OCI-LY1 (cell line): ENCODE measurements around the gene TPD52L1.

Source experiments
- H2AFZ ChIP-seq: fragments of 200-600 bp; sonication (generic), shearing (Covaris generic); 2 replicates; pipeline ENCODE4 v1.6.0; 2014; ENCODE audit warnings: antibody characterized with exemption, mild to moderate bottlenecking, low read length
- H3F3A ChIP-seq: fragments of 200-600 bp; sonication (generic), shearing (Covaris generic); 2 replicates; pipeline ENCODE4 v1.6.0; 2014; ENCODE audit warnings: mild to moderate bottlenecking, antibody characterized with exemption, low read length, moderate library complexity; ENCODE audit not compliant: insufficient read depth
- H3K27ac ChIP-seq: fragments of 200-600 bp; sonication (generic); 2 replicates; pipeline ENCODE4 v1.5.1; 2014; ENCODE audit warnings: low read length, mixed run types, mild to moderate bottlenecking, low read depth; ENCODE audit not compliant: poor library complexity, severe bottlenecking
- H3K27me3 ChIP-seq: fragments of 200-600 bp; sonication (generic); 2 replicates; pipeline ENCODE4 v1.6.0; 2014; ENCODE audit warnings: antibody characterized with exemption, mild to moderate bottlenecking, low read length, moderate library complexity; ENCODE audit not compliant: insufficient read depth
- H3K36me3 ChIP-seq: fragments of 200-600 bp; sonication (generic); 2 replicates; pipeline ENCODE4 v1.6.1; 2014; ENCODE audit warnings: mild to moderate bottlenecking, antibody characterized with exemption, low read length, moderate library complexity, mixed read lengths; ENCODE audit not compliant: insufficient read depth
- H3K4me1 ChIP-seq: fragments of 200-600 bp; sonication (generic); 2 replicates; pipeline ENCODE4 v1.5.1; 2014; ENCODE audit warnings: mild to moderate bottlenecking, low read length, moderate library complexity; ENCODE audit not compliant: insufficient read depth, severe bottlenecking
- H3K4me2 ChIP-seq: fragments of 200-600 bp; sonication (generic), shearing (Covaris generic); 2 replicates; pipeline ENCODE4 v1.6.1; 2014; ENCODE audit warnings: low read length
- H3K4me3 ChIP-seq: fragments of 200-600 bp; sonication (generic); 2 replicates; pipeline ENCODE4 v1.5.1; 2014; ENCODE audit warnings: low read length, low read depth, mild to moderate bottlenecking, mixed read lengths; ENCODE audit not compliant: poor library complexity, severe bottlenecking
- H3K79me2 ChIP-seq: fragments of 200-600 bp; shearing (Covaris generic); 2 replicates; pipeline ENCODE4 v1.6.1; 2016; ENCODE audit warnings: mixed run types, low read length, mixed read lengths; ENCODE audit not compliant: insufficient read depth
- H3K9ac ChIP-seq: fragments of 200-600 bp; sonication (generic), shearing (Covaris generic); 2 replicates; pipeline ENCODE4 v1.6.1; 2014; ENCODE audit warnings: mild to moderate bottlenecking, low read length, mixed read lengths
- H3K9me2 ChIP-seq: fragments of 200-600 bp; sonication (generic), shearing (Covaris generic); 2 replicates; pipeline ENCODE4 v1.6.1; 2014; ENCODE audit warnings: low read depth, mild to moderate bottlenecking, low read length, mixed read lengths
- H3K9me3 ChIP-seq: fragments of 200-600 bp; shearing (Covaris generic); 2 replicates; pipeline ENCODE4 v1.6.1; 2014; ENCODE audit warnings: low read length, mixed read lengths
- H4K20me1 ChIP-seq: fragments of 200-600 bp; sonication (generic), shearing (Covaris generic); 2 replicates; pipeline ENCODE4 v1.6.0; 2016; ENCODE audit warnings: mild to moderate bottlenecking, low read length; ENCODE audit not compliant: insufficient read depth
- CTCF ChIP-seq: fragments of 200-600 bp; sonication (generic), shearing (Covaris generic); IDR thresholded peaks from 2 replicates; pipeline ENCODE4 v1.5.1; 2017; ENCODE audit warnings: mild to moderate bottlenecking, antibody characterized with exemption, low read length, moderate library complexity, mixed read lengths
- EZH2 ChIP-seq: fragments of 200-600 bp; sonication (generic), shearing (Covaris generic); IDR thresholded peaks from 2 replicates; pipeline ENCODE4 v1.8.0; 2017; ENCODE audit warnings: borderline replicate concordance, mixed run types, mild to moderate bottlenecking, antibody characterized with exemption, low read length, moderate library complexity, mixed read lengths

TPD52L1 gene

DNA sequence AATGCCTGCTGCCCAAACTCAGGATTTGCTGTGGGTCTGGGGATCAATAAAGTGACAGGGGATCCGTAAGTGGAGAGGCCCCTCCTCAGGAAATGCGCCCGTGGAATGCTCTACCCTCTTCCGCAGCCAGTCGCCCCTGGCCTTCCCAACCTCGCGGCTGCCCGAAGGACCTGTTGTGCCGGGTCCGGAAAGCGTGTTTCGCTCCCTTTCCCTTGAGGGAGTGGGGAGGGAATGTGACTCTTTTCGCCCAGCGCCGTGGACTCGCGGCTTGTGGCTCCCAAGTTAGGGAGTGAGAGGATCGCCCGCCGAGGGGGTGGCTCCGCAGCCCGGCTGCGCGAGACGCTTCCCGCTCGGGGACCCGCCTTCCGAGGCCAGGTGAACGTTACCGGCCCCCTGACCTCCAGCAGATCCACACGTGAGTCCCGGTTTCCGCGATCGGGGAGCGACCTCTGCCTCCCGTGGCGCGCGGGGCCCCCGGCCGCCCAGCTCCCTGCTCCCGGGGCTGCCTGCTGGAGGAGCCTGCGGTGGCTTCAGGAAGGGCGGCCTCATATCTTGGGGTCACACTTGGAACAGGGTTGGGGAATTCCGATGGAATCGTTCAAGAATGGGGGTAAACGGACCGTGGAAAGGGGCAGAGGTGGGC, 666 bp downstream of the TPD52L1 start:
- Histone ChIP-seq H3K4me1 (no peaks in the 10 kb centered on the region), H3K79me2 (no peaks in the 10 kb centered on the region), H3K4me2 (no peak overlapping the region), H3K36me3 (no peaks in the 10 kb centered on the region), H3K4me3 (no peak overlapping the region), H3K9me3 (no peaks in the 10 kb centered on the region), H4K20me1 (no peaks in the 10 kb centered on the region), H3K27ac (no peak overlapping the region), H3K9ac (no peak overlapping the region), H2AFZ (no peak overlapping the region), H3K27me3 (no peaks in the 10 kb centered on the region), H3F3A (no peaks in the 10 kb centered on the region), H3K9me2 (no peaks in the 10 kb centered on the region)
- TF ChIP-seq EZH2 (no peak), CTCF (no peak)

DNA sequence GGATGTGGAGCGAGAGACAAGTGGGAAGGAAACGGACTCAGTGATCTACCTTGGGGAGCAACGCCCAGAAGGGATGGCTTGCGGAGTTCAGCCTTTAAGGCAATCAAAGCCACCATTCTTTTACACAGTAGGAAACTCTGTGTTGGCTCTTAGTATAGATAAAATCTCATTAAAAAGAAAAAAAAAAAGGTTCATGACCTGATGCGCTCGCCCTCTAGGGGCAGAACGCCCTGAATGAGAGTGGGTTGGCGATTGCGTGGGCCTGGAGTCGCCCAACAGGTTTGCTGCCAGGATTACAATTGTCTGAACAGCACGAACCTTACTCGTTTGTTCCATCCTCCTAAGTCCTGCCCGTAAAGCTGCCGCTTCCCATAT, 1.2 kb downstream of the TPD52L1 start:
- Histone ChIP-seq H3K4me2 (no peak overlapping the region), H3K4me3 (no peak overlapping the region), H2AFZ (no peak overlapping the region), H3F3A (no peaks in the 10 kb centered on the region), H3K9me2 (no peaks in the 10 kb centered on the region), H3K36me3 (no peaks in the 10 kb centered on the region), H3K9me3 (no peaks in the 10 kb centered on the region), H3K4me1 (no peaks in the 10 kb centered on the region), H4K20me1 (no peaks in the 10 kb centered on the region), H3K79me2 (no peaks in the 10 kb centered on the region), H3K27me3 (no peaks in the 10 kb centered on the region), H3K9ac (no peak overlapping the region), H3K27ac (no peak overlapping the region)
- TF ChIP-seq EZH2: no peak
- TF ChIP-seq CTCF: no peak; the same call in 1 of the 2 replicates

DNA sequence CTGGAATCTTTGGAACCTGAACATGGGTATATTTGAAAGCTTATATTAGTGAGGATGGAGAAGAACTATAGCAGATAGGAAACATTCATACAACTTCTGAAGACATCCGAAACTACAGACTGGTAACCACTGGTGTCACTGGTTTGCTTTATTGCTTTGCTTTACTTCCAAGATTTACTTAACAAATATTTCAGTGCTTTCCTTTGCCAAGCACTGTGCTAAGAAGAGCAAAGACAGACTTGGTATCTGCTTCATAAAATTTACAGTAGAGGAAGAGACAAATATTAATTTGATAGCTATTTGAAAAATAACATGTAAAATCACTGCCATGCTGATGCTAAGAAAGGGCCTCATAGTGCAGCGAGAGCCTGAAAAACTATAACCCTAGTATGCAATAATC, 1.8 kb downstream of the TPD52L1 start:
- TF ChIP-seq EZH2 (no peak), CTCF (no peak)
- no peaks in the 10 kb centered on the region for H3K4me1 ChIP-seq
- H3K9me2 ChIP-seq: no peaks in the 10 kb centered on the region
- no peak overlapping the region for H3K9ac ChIP-seq
- H3K9me3 ChIP-seq: no peaks in the 10 kb centered on the region
- no peaks in the 10 kb centered on the region for H3K79me2 ChIP-seq
- no peak overlapping the region for H3K4me3 ChIP-seq
- H2AFZ ChIP-seq: no peak overlapping the region
- H3F3A ChIP-seq: no peaks in the 10 kb centered on the region
- H4K20me1 ChIP-seq: no peaks in the 10 kb centered on the region
- H3K27me3 ChIP-seq: no peaks in the 10 kb centered on the region
- H3K4me2 ChIP-seq: no peak overlapping the region
- no peaks in the 10 kb centered on the region for H3K36me3 ChIP-seq
- no peak overlapping the region for H3K27ac ChIP-seq
